H1 (cell line): ENCODE data around the gene PNPLA1. TPM values are rescaled to one million over a fixed set of nuclear protein-coding genes. Genes with fewer than 3 reads are reported as not detected.

ENCODE experiments used
- CBX8 ChIP-seq: fragments of 300-800, 300-1000 bp; sonication (generic); IDR thresholded peaks from 2 replicates; pipeline ENCODE4 v1.7.1; 2016; ENCODE audit warnings: low read depth, low read length, borderline replicate concordance
- RNF2 ChIP-seq: fragments of 200-900, 300-1000 bp; sonication (generic); IDR thresholded peaks from 2 replicates; pipeline ENCODE4 v1.7.1; 2016; ENCODE audit warnings: borderline replicate concordance, low read depth, mild to moderate bottlenecking, antibody characterized with exemption, low read length; ENCODE audit not compliant: poor library complexity, severe bottlenecking; ENCODE audit errors: missing control alignments
- RXRA ChIP-seq: IDR thresholded peaks from 2 replicates; pipeline ENCODE4 v1.6.1; 2011; ENCODE audit warnings: low read depth, mild to moderate bottlenecking, low read length, moderate library complexity; ENCODE audit not compliant: insufficient read depth
- SIRT6 ChIP-seq: IDR thresholded peaks from one replicate; pipeline ENCODE4 v1.7.1; 2012; ENCODE audit warnings: low read length, inconsistent platforms
- SP1 ChIP-seq: IDR thresholded peaks from 2 replicates; pipeline ENCODE4 v1.6.1; 2011; ENCODE audit warnings: low read depth, low read length
- SRF ChIP-seq: IDR thresholded peaks from 2 replicates; pipeline ENCODE4 v1.6.1; 2011; ENCODE audit warnings: mild to moderate bottlenecking, low read depth, low read length, moderate library complexity
- polyA plus RNA-seq, 7 experiments: library from polyadenylated mRNA; depleted of rRNA in 3 of 7; stranded (reverse) in 5 of 7; unstranded in 2 of 7; fragments of >200 nt in 5 of 7; fragments of 200-250 nt in 2 of 7; gene quantifications; 1 replicate in 5 of 7; 2 replicates in 1 of 7; 4 replicates in 1 of 7; pipeline versions ENCODE4 v1.2.1 to v1.2.3, GENCODE V29; 2011 to 2013; ENCODE audit warnings: missing spikeins in 2 of 7, mixed read lengths in 2 of 7
- total RNA-seq: library from RNA; stranded (reverse); fragmentation: NEBNext Ultra II Directional; extraction: Animal tissue kit (Norgen Biotek cat#: 25700); gene quantifications from 2 replicates; pipeline ENCODE4 v1.2.1, GENCODE V29; 2021

PNPLA1 gene
- total and polyA plus RNA-seq, 2 of the 8 experiments (the other 6 are each of a cell fraction or from before 2014, with no cell fraction given), result not detected

DNA sequence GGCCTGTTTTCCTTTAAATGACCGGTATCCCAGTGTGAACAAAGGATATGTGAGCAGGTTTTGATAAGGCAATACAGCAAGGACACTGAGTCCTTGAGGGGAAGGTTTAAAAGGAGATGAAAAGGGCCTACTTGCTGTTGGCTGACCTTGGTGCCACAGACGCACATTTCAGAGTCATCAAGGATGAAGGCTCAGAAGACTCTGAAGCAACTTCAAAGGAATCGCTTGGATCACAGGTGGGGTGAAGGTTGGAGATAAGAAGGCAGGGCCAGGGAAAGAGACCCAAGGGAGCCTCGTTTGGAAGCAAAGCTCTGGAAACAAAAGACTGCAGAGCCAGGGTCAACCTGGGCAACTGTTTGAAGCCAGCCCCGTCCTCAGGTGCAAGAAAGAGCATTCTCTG lies 30.1 kb upstream of the PNPLA1 start (continued):
- TF ChIP-seq SP1 (no peak), SRF (no peak), CBX8 (no peak), RNF2 (no peak), SIRT6 (no peak), RXRA (no peak)
